Neural progenitor cell (in vitro differentiated cells): ENCODE data around the gene NDUFS6. TPM values are rescaled to one million over a fixed set of nuclear protein-coding genes. Genes with fewer than 3 reads are reported as not detected.
A peak's percentile ranks its signal among the peaks of the same experiment; 100 is the strongest.

Experiments
- DNase-seq: peaks from one replicate; pipeline ENCODE4 v3.0.0-alpha.2; 2016; ENCODE audit warnings: low spot score
- H2AFZ ChIP-seq: fragments of 200-600 bp; sonication (generic); replicated peaks from 2 replicates; pipeline ENCODE4 v1.6.1; 2016; ENCODE audit warnings: antibody characterized with exemption
- H3F3A ChIP-seq: fragments of 200-600 bp; sonication (generic); 2 replicates; pipeline ENCODE4 v1.6.1; 2016; ENCODE audit warnings: antibody characterized with exemption, low read depth
- H3K27ac ChIP-seq: fragments of 200-600 bp; sonication (generic); 2 replicates; pipeline ENCODE4 v1.5.1; 2016; ENCODE audit warnings: mild to moderate bottlenecking
- H3K27me3 ChIP-seq: fragments of 200-600 bp; sonication (generic); 2 replicates; pipeline ENCODE4 v1.6.1; 2016; ENCODE audit warnings: mild to moderate bottlenecking, moderate library complexity
- H3K36me3 ChIP-seq: fragments of 200-600 bp; sonication (generic); 2 replicates; pipeline ENCODE4 v1.5.1; 2016
- H3K4me1 ChIP-seq: fragments of 200-600 bp; sonication (generic); 2 replicates; pipeline ENCODE4 v1.6.1; 2016; ENCODE audit warnings: mixed run types
- H3K4me2 ChIP-seq: fragments of 200-600 bp; sonication (generic); 2 replicates; pipeline ENCODE4 v1.6.1; 2016
- H3K4me3 ChIP-seq: fragments of 200-600 bp; sonication (generic); 2 replicates; pipeline ENCODE4 v1.5.1; 2016
- H3K79me2 ChIP-seq: fragments of 200-600 bp; sonication (generic); 2 replicates; pipeline ENCODE4 v1.6.1; 2016; ENCODE audit warnings: low read depth
- H3K9ac ChIP-seq: fragments of 200-600 bp; sonication (generic); 2 replicates; pipeline ENCODE4 v1.6.1; 2016
- H3K9me3 ChIP-seq: fragments of 200-600 bp; sonication (generic); 2 replicates; pipeline ENCODE4 v1.5.1; 2016; ENCODE audit warnings: low read depth
- H4K20me1 ChIP-seq: fragments of 200-600 bp; sonication (generic); 2 replicates; pipeline ENCODE4 v1.6.1; 2016; ENCODE audit warnings: low read depth
- H3K27ac Mint-ChIP-seq: 3 replicates; pipeline ENCODE4 v1.8.0; 2021; ENCODE audit warnings: mixed read lengths
- H3K27me3 Mint-ChIP-seq: 2 replicates; pipeline ENCODE4 v1.8.0; 2022; ENCODE audit warnings: low read depth, mild to moderate bottlenecking, inconsistent platforms, moderate library complexity, mixed read lengths; ENCODE audit not compliant: insufficient read depth
- H3K36me3 Mint-ChIP-seq: 3 replicates; pipeline ENCODE4 v1.8.0; 2021; ENCODE audit warnings: mixed read lengths
- H3K4me1 Mint-ChIP-seq: 3 replicates; pipeline ENCODE4 v1.8.0; 2021; ENCODE audit warnings: mixed read lengths
- H3K4me3 Mint-ChIP-seq: 3 replicates; pipeline ENCODE4 v1.8.0; 2021; ENCODE audit warnings: mild to moderate bottlenecking, moderate library complexity, mixed read lengths
- H3K9me3 Mint-ChIP-seq: 3 replicates; pipeline ENCODE4 v1.8.0; 2020; ENCODE audit warnings: mixed read lengths
- CTCF ChIP-seq: fragments of 200-600 bp; sonication (generic); IDR thresholded peaks from 2 replicates; pipeline ENCODE4 v1.5.1; 2017; ENCODE audit warnings: antibody characterized with exemption, mild to moderate bottlenecking
- EZH2 ChIP-seq: fragments of 200-600 bp; sonication (generic); IDR thresholded peaks from 2 replicates; pipeline ENCODE4 v1.6.1; 2017; ENCODE audit warnings: antibody characterized with exemption, mild to moderate bottlenecking, moderate library complexity
- EZH2phosphoT487 ChIP-seq: fragments of 200-600 bp; sonication (generic); IDR thresholded peaks from 2 replicates; pipeline ENCODE4 v1.6.1; 2017; ENCODE audit warnings: antibody characterized with exemption
- total RNA-seq: library from RNA; depleted of rRNA; stranded (reverse); fragments of >200 nt; gene quantifications from 2 replicates; pipeline ENCODE4 v1.2.3, GENCODE V29; 2015; ENCODE audit warnings: low replicate concordance

NDUFS6 gene
- total RNA-seq, 1 donor from 2014 or later, result 54.2 TPM

- H3K27me3 Mint-ChIP-seq, result peaks cover 3% of the 10 kb centered on the region
- no peak for TF ChIP-seq CTCF
- TF ChIP-seq EZH2phosphoT487, result no peak
- TF ChIP-seq EZH2, result no peak
- no peak overlapping the region for H3K9ac ChIP-seq
- H3K4me3 Mint-ChIP-seq, result no peak overlapping the region
- H2AFZ ChIP-seq, result no peak overlapping the region
- DNase-seq, result no peak
- H3K27me3 ChIP-seq, result no peaks in the 10 kb centered on the region
- H3F3A ChIP-seq, result peaks cover 11% of the 10 kb centered on the region
- H3K36me3 Mint-ChIP-seq, result peaks cover under 1% of the 10 kb centered on the region
- no peaks in the 10 kb centered on the region for H3K9me3 Mint-ChIP-seq
- H3K9me3 ChIP-seq, result no peaks in the 10 kb centered on the region
- H3K4me2 ChIP-seq, result no peak overlapping the region
- H3K79me2 ChIP-seq, result no peaks in the 10 kb centered on the region
- H3K27ac Mint-ChIP-seq, result peak overlapping the region; percentile 21
- H3K4me3 ChIP-seq, result no peak overlapping the region
- H3K36me3 ChIP-seq, result no peaks in the 10 kb centered on the region
- peaks cover 13% of the 10 kb centered on the region for H3K4me1 ChIP-seq
- no peaks in the 10 kb centered on the region for H4K20me1 ChIP-seq
- H3K4me1 Mint-ChIP-seq, result peaks cover 18% of the 10 kb centered on the region
- no peak overlapping the region for H3K27ac ChIP-seq
Observed at GRCh38 chr5:1791176-1791575, 10.0 kb upstream of the NDUFS6 start.

- no peak overlapping the region for H3K27ac ChIP-seq
- no peak overlapping the region for H3K9ac ChIP-seq
- H3F3A ChIP-seq, result peaks cover 11% of the 10 kb centered on the region
- DNase-seq, result no peak
- Mint-ChIP-seq H3K27ac (peak overlapping the region; percentile 87), H3K4me1 (peaks cover 18% of the 10 kb centered on the region), H3K4me3 (no peak overlapping the region), H3K9me3 (no peaks in the 10 kb centered on the region), H3K36me3 (peaks cover 9% of the 10 kb centered on the region), H3K27me3 (peaks cover 2% of the 10 kb centered on the region)
- no peaks in the 10 kb centered on the region for H3K27me3 ChIP-seq
- peaks cover 6% of the 10 kb centered on the region for H3K79me2 ChIP-seq
- no peak overlapping the region for H3K4me3 ChIP-seq
- no peak overlapping the region for H2AFZ ChIP-seq
- no peaks in the 10 kb centered on the region for H3K9me3 ChIP-seq
- H4K20me1 ChIP-seq, result no peaks in the 10 kb centered on the region
- TF ChIP-seq CTCF, result no peak
- TF ChIP-seq EZH2, result no peak
- no peak for TF ChIP-seq EZH2phosphoT487
- peaks cover 13% of the 10 kb centered on the region for H3K4me1 ChIP-seq
- H3K4me2 ChIP-seq, result no peak overlapping the region
- no peaks in the 10 kb centered on the region for H3K36me3 ChIP-seq
Observed at GRCh38 chr5:1792842-1793266, 8.4 kb upstream of the NDUFS6 start.

DNA sequence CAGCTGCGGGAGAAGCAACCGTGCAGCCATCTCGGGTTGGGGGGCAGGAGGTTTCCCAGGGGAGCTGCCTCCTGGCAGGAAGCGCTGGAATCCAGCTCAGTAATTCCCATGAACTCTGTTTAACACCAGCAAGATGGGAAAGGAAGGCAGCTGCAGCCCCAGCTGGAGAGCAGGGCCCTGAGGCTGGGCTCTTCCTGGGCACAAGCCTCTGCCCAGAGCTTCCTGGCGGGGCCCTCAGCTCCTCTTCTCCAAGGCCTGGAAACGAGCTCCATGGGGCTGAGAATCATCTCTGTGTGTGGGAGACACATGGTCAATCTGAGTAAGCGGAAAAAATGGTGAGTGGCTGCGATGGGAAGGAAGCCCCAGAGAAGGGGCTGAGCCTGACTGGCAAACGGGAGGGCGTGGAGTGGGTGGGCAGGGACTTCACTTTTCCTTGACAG is 7.9 kb upstream of the NDUFS6 start:
- H3K4me3 Mint-ChIP-seq, result no peak overlapping the region
- no peak for DNase-seq
- Histone ChIP-seq H3F3A (peaks cover 11% of the 10 kb centered on the region), H3K27me3 (no peaks in the 10 kb centered on the region), H3K27ac (no peak overlapping the region), H3K4me2 (no peak overlapping the region), H4K20me1 (no peaks in the 10 kb centered on the region), H3K9ac (no peak overlapping the region), H3K4me3 (no peak overlapping the region), H3K36me3 (no peaks in the 10 kb centered on the region), H3K4me1 (peaks cover 13% of the 10 kb centered on the region), H3K9me3 (no peaks in the 10 kb centered on the region), H2AFZ (no peak overlapping the region), H3K79me2 (peaks cover 10% of the 10 kb centered on the region)
- H3K36me3 Mint-ChIP-seq, result peaks cover 10% of the 10 kb centered on the region
- TF ChIP-seq CTCF, result no peak
- TF ChIP-seq EZH2phosphoT487, result no peak
- TF ChIP-seq EZH2, result no peak
- peaks cover 18% of the 10 kb centered on the region for H3K4me1 Mint-ChIP-seq
- no peaks in the 10 kb centered on the region for H3K9me3 Mint-ChIP-seq
- H3K27me3 Mint-ChIP-seq, result no peaks in the 10 kb centered on the region
- no peak overlapping the region for H3K27ac Mint-ChIP-seq
